ENCODE measurements around the gene MAPK13. TPM values are rescaled to one million over a fixed set of nuclear protein-coding genes. Genes with fewer than 3 reads are reported as not detected.

MAPK13 gene
- total RNA-seq, 4 donors from 2014 or later: 1.4 to 8.4 (median 3.1) TPM

- Histone ChIP-seq H3K4me3 (no peak overlapping the region), H3K4me1 (no peaks in the 10 kb centered on the region), H3K27me3 (no peaks in the 10 kb centered on the region), H3K27ac (no peak overlapping the region), H3K36me3 (no peaks in the 10 kb centered on the region), H3K9me3 (peaks cover 0 to 18% (median 0%) of the 10 kb centered on the region in 3 donors)
- TF ChIP-seq POLR2AphosphoS5 (IDR thresholded peaks at IDR 0.05): no peak
- no peak for TF ChIP-seq CTCF (IDR thresholded peaks at IDR 0.05)
- TF ChIP-seq POLR2A (IDR thresholded peaks at IDR 0.05): no peak
- TF ChIP-seq EP300 (IDR thresholded peaks at IDR 0.05): no peak
- ATAC-seq: no peak
- 60 to 100% methylated on average over 1 to 2 of the region's 2 CpGs for WGBS, 2 donors (ENCODE audit: low coverage in 1 of 2)
Measured at GRCh38 chr6:36186199-36186598, 55.9 kb downstream of the MAPK13 start.

- no peaks in the 10 kb centered on the region for H3K4me1 ChIP-seq
- no peaks in the 10 kb centered on the region for H3K36me3 ChIP-seq
- H3K27ac ChIP-seq: no peak overlapping the region
- TF ChIP-seq EP300 (IDR thresholded peaks at IDR 0.05) (no peak), POLR2A (IDR thresholded peaks at IDR 0.05) (no peak), CTCF (IDR thresholded peaks at IDR 0.05) (no peak), POLR2AphosphoS5 (IDR thresholded peaks at IDR 0.05) (no peak)
- peaks cover 0 to 11% (median 0%) of the 10 kb centered on the region in 3 donors for H3K9me3 ChIP-seq
- H3K4me3 ChIP-seq: no peak overlapping the region
- WGBS, 2 donors (ENCODE audit: low coverage in 1 of 2): 93 to 94% methylated on average over 2 of the region's 2 CpGs
- ATAC-seq: no peak
- no peaks in the 10 kb centered on the region for H3K27me3 ChIP-seq
Measured at GRCh38 chr6:36187446-36187845, 57.1 kb downstream of the MAPK13 start.

Other genes starting within 250 kb of the MAPK13 start
- gene SRPK1, start 209.4 kb upstream of the MAPK13 start, total RNA-seq: 10 to 100 TPM; 32.2 to 45.0 (median 37.4) TPM
- gene SLC26A8, start 105.9 kb upstream of the MAPK13 start, total RNA-seq: not detected
- gene MAPK14, start 102.7 kb upstream of the MAPK13 start, total RNA-seq: 10 to 100 TPM; 58.7 to 77.5 (median 69.9) TPM
- 10 to 100 TPM; 19.0 to 36.7 (median 20.4) TPM for gene BRPF3, start 66.2 kb downstream of the MAPK13 start, total RNA-seq
- gene PNPLA1, start 139.5 kb downstream of the MAPK13 start, total RNA-seq: not detected
- gene BNIP5, start 206.4 kb downstream of the MAPK13 start, total RNA-seq: not detected